Fibroblast of lung (primary cell): ENCODE data around the gene TFF2.

Experiments
- CTCF ChIP-seq, 2 donors: IDR thresholded peaks in 1 of 2; conservative IDR thresholded peaks in 1 of 2; 1 replicate in 1 of 2; 2 replicates in 1 of 2; pipeline ENCODE4 v1.5.1; 2011 to 2012; ENCODE audit warnings: low read length in 2 of 2, control low read depth in 1 of 2, inconsistent platforms in 1 of 2, low read depth in 1 of 2, mild to moderate bottlenecking in 1 of 2
- EZH2 ChIP-seq: IDR thresholded peaks from 2 replicates; pipeline ENCODE4 v1.5.1; 2012; ENCODE audit warnings: low read length, control low read depth, mild to moderate bottlenecking; ENCODE audit errors: missing control alignments

- TF ChIP-seq EZH2: no peak
- no peak for TF ChIP-seq CTCF (conservative IDR thresholded peaks at IDR 0.05 in 1 of 2, IDR thresholded peaks at IDR 0.05 in 1 of 2; ENCODE audit: low read depth in 1 of 2, low read length in 2 of 2)
Measured at GRCh38 chr21:42358261-42358660, 7.5 kb upstream of the TFF2 start.
